SU-DHL-6 (cell line): Measurements from ENCODE around the gene GIMAP8.
"Not testable (repeated sequence)": the region's sequence is repeated elsewhere in the genome, so short reads cannot be mapped to it uniquely, and the experiment has no call there.

Source experiments
- H2AFZ ChIP-seq: fragments of 200-600 bp; sonication (generic); 2 replicates; pipeline ENCODE4 v1.6.1; 2014; ENCODE audit warnings: low read depth, mild to moderate bottlenecking, moderate library complexity, mixed read lengths, antibody characterized with exemption, low read length; ENCODE audit not compliant: severe bottlenecking
- H3F3A ChIP-seq: fragments of 200-600 bp; shearing (Covaris generic); 2 replicates; pipeline ENCODE4 v1.6.0; 2016; ENCODE audit warnings: antibody characterized with exemption, mild to moderate bottlenecking; ENCODE audit not compliant: insufficient read depth
- H3K27ac ChIP-seq: fragments of 200-600 bp; sonication (generic); 2 replicates; pipeline ENCODE4 v1.5.1; 2016; ENCODE audit warnings: low read depth, mild to moderate bottlenecking, low read length, moderate library complexity, mixed read lengths
- H3K27me3 ChIP-seq: fragments of 200-600 bp; sonication (generic), shearing (Covaris generic); 2 replicates; pipeline ENCODE4 v1.6.0; 2014; ENCODE audit warnings: mild to moderate bottlenecking, low read length
- H3K36me3 ChIP-seq: fragments of 200-600 bp; sonication (generic); 2 replicates; pipeline ENCODE4 v1.6.1; 2014; ENCODE audit warnings: mild to moderate bottlenecking, low read length, mixed read lengths
- H3K4me2 ChIP-seq: fragments of 300-600, 200-600 bp; shearing (Covaris generic), sonication (generic); 2 replicates; pipeline ENCODE4 v1.6.0; 2014; ENCODE audit warnings: low read length, low read depth, mild to moderate bottlenecking; ENCODE audit not compliant: poor library complexity, severe bottlenecking
- H3K4me3 ChIP-seq: fragments of 200-600 bp; sonication (generic); 2 replicates; pipeline ENCODE4 v1.5.1; 2014; ENCODE audit warnings: antibody characterized with exemption, low read length, mild to moderate bottlenecking, mixed read lengths; ENCODE audit not compliant: insufficient read depth, poor library complexity, severe bottlenecking
- H3K79me2 ChIP-seq: fragments of 200-600 bp; sonication (generic); 2 replicates; pipeline ENCODE4 v1.6.1; 2014; ENCODE audit warnings: mild to moderate bottlenecking, low read length, moderate library complexity; ENCODE audit not compliant: insufficient read depth
- H3K9ac ChIP-seq: fragments of 200-600 bp; sonication (generic); 2 replicates; pipeline ENCODE4 v1.7.0; 2014; ENCODE audit warnings: mild to moderate bottlenecking, low read length
- H3K9me2 ChIP-seq: fragments of 200-600 bp; sonication (generic); replicated peaks from 2 replicates; pipeline ENCODE4 v1.6.1; 2014; ENCODE audit warnings: low read length; ENCODE audit not compliant: insufficient read depth
- H3K9me3 ChIP-seq: fragments of 200-600 bp; sonication (generic); 2 replicates; pipeline ENCODE4 v1.6.1; 2014; ENCODE audit warnings: low read length, mixed read lengths; ENCODE audit not compliant: insufficient read depth
- H4K20me1 ChIP-seq: fragments of 200-600 bp; sonication (generic); 2 replicates; pipeline ENCODE4 v1.6.1; 2014; ENCODE audit warnings: low read depth, mild to moderate bottlenecking, antibody characterized with exemption, low read length, moderate library complexity, mixed read lengths
- EZH2phosphoT487 ChIP-seq: fragments of 200-600 bp; sonication (generic), shearing (Covaris generic); conservative IDR thresholded peaks from 2 replicates; pipeline ENCODE4 v1.6.1; 2018; ENCODE audit warnings: mild to moderate bottlenecking, antibody characterized with exemption, low read length, moderate library complexity, mixed read lengths
- TF ChIP-seq, protein P1 (sequence below): fragments of 200-600 bp; sonication (generic); IDR thresholded peaks from one replicate; pipeline ENCODE4 v1.5.1; 2017; ENCODE audit warnings: antibody characterized with exemption, mild to moderate bottlenecking, low read length, moderate library complexity; ENCODE audit not compliant: insufficient read depth, poor library complexity, severe bottlenecking

The GIMAP8 gene

DNA sequence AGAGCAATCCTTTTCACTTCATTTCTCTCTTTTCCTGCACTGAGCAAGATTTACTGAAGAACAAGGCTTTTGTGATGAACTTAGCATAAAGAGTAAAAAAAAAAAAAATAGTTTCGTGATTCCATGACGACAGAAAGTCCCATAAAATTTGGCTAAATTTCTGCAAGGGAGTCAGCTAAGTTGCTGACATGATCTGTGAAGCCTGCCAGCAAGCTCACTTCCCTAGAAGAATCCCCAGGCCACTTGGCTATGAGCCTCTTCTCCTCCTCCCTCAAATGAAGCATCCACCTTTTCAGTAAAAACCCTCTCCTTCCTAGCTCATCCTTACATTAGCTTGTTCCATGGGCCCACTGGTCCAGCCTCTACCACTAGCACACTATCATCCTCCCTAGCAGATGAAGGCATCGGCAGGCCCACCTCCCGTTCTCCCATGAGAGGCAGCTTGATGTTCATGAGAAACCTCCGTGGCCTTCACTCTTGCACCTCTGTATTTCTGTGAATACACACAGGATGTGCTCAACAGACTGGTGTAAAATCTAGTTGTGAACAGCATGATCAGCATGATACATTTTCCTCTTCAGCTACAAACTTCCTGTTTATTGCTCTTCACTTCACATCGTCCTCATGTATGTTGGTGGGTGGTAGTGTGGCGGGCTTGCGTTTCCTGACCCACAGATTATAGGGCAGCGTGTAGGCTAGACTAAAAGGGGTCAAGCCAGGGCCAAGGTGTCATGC, 30.9 kb downstream of the GIMAP8 start:
- no peaks in the 10 kb centered on the region for H3K79me2 ChIP-seq
- no peaks in the 10 kb centered on the region for H3K27me3 ChIP-seq
- no peak overlapping the region for H3K9ac ChIP-seq
- H3F3A ChIP-seq: no peaks in the 10 kb centered on the region
- no peak overlapping the region for H3K4me3 ChIP-seq
- H3K27ac ChIP-seq: no peak overlapping the region
- TF ChIP-seq EZH2phosphoT487: no peak
- TF ChIP-seq, protein P1, sequence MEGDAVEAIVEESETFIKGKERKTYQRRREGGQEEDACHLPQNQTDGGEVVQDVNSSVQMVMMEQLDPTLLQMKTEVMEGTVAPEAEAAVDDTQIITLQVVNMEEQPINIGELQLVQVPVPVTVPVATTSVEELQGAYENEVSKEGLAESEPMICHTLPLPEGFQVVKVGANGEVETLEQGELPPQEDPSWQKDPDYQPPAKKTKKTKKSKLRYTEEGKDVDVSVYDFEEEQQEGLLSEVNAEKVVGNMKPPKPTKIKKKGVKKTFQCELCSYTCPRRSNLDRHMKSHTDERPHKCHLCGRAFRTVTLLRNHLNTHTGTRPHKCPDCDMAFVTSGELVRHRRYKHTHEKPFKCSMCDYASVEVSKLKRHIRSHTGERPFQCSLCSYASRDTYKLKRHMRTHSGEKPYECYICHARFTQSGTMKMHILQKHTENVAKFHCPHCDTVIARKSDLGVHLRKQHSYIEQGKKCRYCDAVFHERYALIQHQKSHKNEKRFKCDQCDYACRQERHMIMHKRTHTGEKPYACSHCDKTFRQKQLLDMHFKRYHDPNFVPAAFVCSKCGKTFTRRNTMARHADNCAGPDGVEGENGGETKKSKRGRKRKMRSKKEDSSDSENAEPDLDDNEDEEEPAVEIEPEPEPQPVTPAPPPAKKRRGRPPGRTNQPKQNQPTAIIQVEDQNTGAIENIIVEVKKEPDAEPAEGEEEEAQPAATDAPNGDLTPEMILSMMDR: no peak
- no peak overlapping the region for H2AFZ ChIP-seq
- no peaks in the 10 kb centered on the region for H3K36me3 ChIP-seq
- no peaks in the 10 kb centered on the region for H4K20me1 ChIP-seq
- no peaks in the 10 kb centered on the region for H3K9me2 ChIP-seq
- no peak overlapping the region for H3K4me2 ChIP-seq
- H3K9me3 ChIP-seq: no peaks in the 10 kb centered on the region

DNA sequence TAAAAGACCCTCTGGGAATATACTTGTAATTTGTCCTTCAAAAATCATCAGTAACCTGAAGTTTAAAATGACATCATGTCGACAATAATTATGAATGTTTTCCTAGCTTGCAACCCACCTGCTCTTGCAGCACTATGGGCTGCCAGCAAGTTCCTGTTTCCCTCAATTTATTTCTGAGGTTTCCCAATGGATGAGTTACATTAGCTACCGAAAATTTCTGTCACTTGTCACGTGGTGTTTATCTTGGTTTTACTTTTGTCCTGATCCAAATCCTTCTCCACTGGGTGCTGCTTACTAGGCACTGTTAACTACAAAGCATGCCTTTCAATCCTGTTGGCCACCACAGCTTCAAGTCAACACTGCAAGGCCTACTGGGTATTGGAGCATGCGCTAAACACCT, 31.5 kb downstream of the GIMAP8 start:
- no peak overlapping the region for H3K4me2 ChIP-seq
- no peak overlapping the region for H3K27ac ChIP-seq
- no peaks in the 10 kb centered on the region for H3K9me3 ChIP-seq
- no peaks in the 10 kb centered on the region for H3K27me3 ChIP-seq
- H3K9ac ChIP-seq: no peak overlapping the region
- no peaks in the 10 kb centered on the region for H3K36me3 ChIP-seq
- no peaks in the 10 kb centered on the region for H3K79me2 ChIP-seq
- H2AFZ ChIP-seq: no peak overlapping the region
- TF ChIP-seq EZH2phosphoT487: no peak
- TF ChIP-seq, protein P1: no peak
- no peaks in the 10 kb centered on the region for H3K9me2 ChIP-seq
- no peaks in the 10 kb centered on the region for H3F3A ChIP-seq
- H4K20me1 ChIP-seq: no peaks in the 10 kb centered on the region
- no peak overlapping the region for H3K4me3 ChIP-seq

DNA sequence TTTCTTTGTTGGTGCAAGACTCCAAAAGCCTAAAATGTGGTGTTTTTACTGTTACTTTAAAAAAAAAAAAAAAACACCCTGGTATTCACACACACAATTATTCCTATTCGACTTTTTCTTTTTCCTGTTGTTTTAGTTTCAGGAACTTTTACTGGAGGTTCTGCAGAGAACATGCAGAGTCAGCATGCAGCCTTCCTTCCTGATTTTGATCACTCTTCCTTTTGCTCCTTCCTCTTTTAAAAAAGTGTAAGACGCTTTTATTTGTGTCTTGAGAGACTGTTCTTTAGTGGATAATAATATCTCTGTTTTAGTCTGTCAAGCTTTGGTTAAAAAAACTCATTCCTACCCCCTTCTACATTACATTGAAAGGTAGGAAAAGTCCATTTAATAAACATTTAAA, 33.1 kb downstream of the GIMAP8 start:
- not testable (repeated sequence) for H3K9me3 ChIP-seq, H3K79me2 ChIP-seq, H3K4me2 ChIP-seq, H3K4me3 ChIP-seq, H3K9me2 ChIP-seq, H3K27ac ChIP-seq, H3F3A ChIP-seq, H3K9ac ChIP-seq, H3K27me3 ChIP-seq, H3K36me3 ChIP-seq, H4K20me1 ChIP-seq, H2AFZ ChIP-seq

DNA sequence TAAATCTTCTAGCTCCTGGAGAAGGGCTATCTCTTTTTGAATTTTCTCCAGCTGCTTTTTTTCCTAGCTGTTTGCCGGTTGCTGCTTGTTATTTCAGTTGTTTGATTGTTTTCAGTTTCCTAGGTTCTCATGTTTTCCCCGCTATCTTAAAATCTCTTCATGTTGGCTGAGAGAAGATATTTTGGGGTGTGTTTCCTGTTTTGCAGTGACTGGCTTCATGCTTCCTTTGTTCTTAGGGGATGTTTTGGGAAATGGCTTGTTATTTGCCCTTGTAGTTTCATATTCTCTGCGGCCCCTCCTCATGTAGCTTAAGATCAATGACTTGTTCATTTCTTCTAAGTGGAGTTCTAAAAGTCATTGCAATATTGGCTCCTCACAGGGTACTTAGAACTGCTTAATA, 33.6 kb downstream of the GIMAP8 start:
- not testable (repeated sequence) for H3K27me3 ChIP-seq, H3K9ac ChIP-seq, H4K20me1 ChIP-seq, H3K9me2 ChIP-seq, H3K27ac ChIP-seq, H3K4me2 ChIP-seq, H3F3A ChIP-seq, H3K9me3 ChIP-seq, H3K79me2 ChIP-seq, H2AFZ ChIP-seq, H3K36me3 ChIP-seq, H3K4me3 ChIP-seq
